Measurements from ENCODE around the gene IFNG-AS1.

- no peak for TF ChIP-seq CTCF (conservative IDR thresholded peaks at IDR 0.05; ENCODE audit: low read depth, low read length)
- no peak for TF ChIP-seq EZH2phosphoT487 (IDR thresholded peaks at IDR 0.05; ENCODE audit: borderline replicate concordance, low read length)
Measured at GRCh38 chr12:68043435-68043834, 54.2 kb downstream of the IFNG-AS1 start.

Data from PC-3 (cell line).